OCI-LY1 (cell line): Measurements from ENCODE around the gene PIP4K2A.

Source experiments
- CTCF ChIP-seq: fragments of 200-600 bp; sonication (generic), shearing (Covaris generic); IDR thresholded peaks from 2 replicates; pipeline ENCODE4 v1.5.1; 2017; ENCODE audit warnings: mild to moderate bottlenecking, antibody characterized with exemption, low read length, moderate library complexity, mixed read lengths
- EZH2 ChIP-seq: fragments of 200-600 bp; sonication (generic), shearing (Covaris generic); IDR thresholded peaks from 2 replicates; pipeline ENCODE4 v1.8.0; 2017; ENCODE audit warnings: borderline replicate concordance, mixed run types, mild to moderate bottlenecking, antibody characterized with exemption, low read length, moderate library complexity, mixed read lengths

GRCh38 chr10:22617051-22617450 is 97.3 kb downstream of the PIP4K2A start:
- no peak for TF ChIP-seq CTCF
- TF ChIP-seq EZH2 = no peak
